Esophagus muscularis mucosa (tissue), 4 donors: ENCODE data around the gene CAPZA1. TPM values are rescaled to one million over a fixed set of nuclear protein-coding genes. Genes with fewer than 3 reads are reported as not detected.
A peak's percentile ranks its signal among the peaks of the same experiment; 100 is the strongest.

Experiments used
- DNase-seq: peaks from one replicate; pipeline ENCODE4 v3.0.0-alpha.2; 2017; ENCODE audit errors: extremely low spot score
- H3K27ac ChIP-seq, 4 donors: fragments of 200-600 bp; sonication (generic); replicated peaks in 1 of 4; 1 replicate in 3 of 4; 2 replicates in 1 of 4; pipeline ENCODE4 v1.5.1; 2016 to 2019; ENCODE audit warnings: mild to moderate bottlenecking in 1 of 4
- H3K27me3 ChIP-seq, 4 donors: fragments of 200-600 bp; sonication (generic); one replicate each; pipeline versions ENCODE4 v1.5.1 to v1.6.0; 2016 to 2019
- H3K36me3 ChIP-seq, 4 donors: fragments of 200-600 bp; sonication (generic); one replicate each; pipeline ENCODE4 v1.5.1; 2016 to 2019
- H3K4me1 ChIP-seq, 4 donors: fragments of 200-600 bp; sonication (generic); one replicate each; pipeline ENCODE4 v1.5.1; 2016 to 2019
- H3K4me3 ChIP-seq, 4 donors: fragments of 200-600 bp; sonication (generic); 1 replicate in 2 of 4; 2 replicates in 2 of 4; pipeline ENCODE4 v1.5.1; 2016 to 2019; ENCODE audit warnings: mild to moderate bottlenecking in 4 of 4, moderate library complexity in 1 of 4
- H3K9me3 ChIP-seq, 4 donors: fragments of 200-600 bp; sonication (generic); 1 replicate in 3 of 4; 2 replicates in 1 of 4; pipeline ENCODE4 v1.5.1; 2016 to 2019
- CTCF ChIP-seq, 3 experiments: fragments of 200-600 bp in 2 of 3; fragments of 450-650 bp in 1 of 3; sonication (generic) in 2 of 3; IDR thresholded peaks; one replicate each; pipeline ENCODE4 v1.5.1; 2017 to 2019; ENCODE audit warnings: antibody characterized with exemption in 3 of 3, mild to moderate bottlenecking in 2 of 3, moderate library complexity in 1 of 3
- EP300 ChIP-seq: sonication (generic); formaldehyde crosslinking; IDR thresholded peaks from one replicate; pipeline ENCODE4 v1.6.1; 2017; ENCODE audit warnings: antibody characterized with exemption
- POLR2A ChIP-seq: fragments of 450-650 bp; IDR thresholded peaks from one replicate; pipeline ENCODE4 v1.6.1; 2017; ENCODE audit warnings: antibody characterized with exemption, moderate library complexity, mild to moderate bottlenecking, low read depth
- POLR2AphosphoS5 ChIP-seq, 2 donors: sonication (generic); formaldehyde crosslinking; IDR thresholded peaks; one replicate each; pipeline ENCODE4 v1.6.1; 2017; ENCODE audit warnings: antibody characterized with exemption in 2 of 2
- WGBS: methylation state at CpG from one replicate; pipeline ENCODE4 v1.1.5; 2018; 5-methylcytosine and 5-hydroxymethylcytosine counted together
- intact Hi-C: fragments of 100-400 bp; cut with DNase I; formaldehyde crosslinking; loops from one replicate; pipeline ENCODE4 v1.15.1; 2023
- total RNA-seq, 4 donors: library from RNA; depleted of rRNA; stranded (reverse); fragments of >200 nt; gene quantifications; one replicate each; pipeline versions ENCODE4 v1.1.0 to v1.2.1, GENCODE V29; 2016

CAPZA1 gene
- total RNA-seq, 4 donors from 2014 or later = 61.9 to 77.5 (median 69.1) TPM

- no peak overlapping the region for H3K27ac ChIP-seq
- no peak overlapping the region for H3K4me3 ChIP-seq
- no peaks in the 10 kb centered on the region for H3K27me3 ChIP-seq
- WGBS = 97% methylated on average over 5 of the region's 5 CpGs
- TF ChIP-seq POLR2AphosphoS5 (IDR thresholded peaks at IDR 0.05) (no peak), POLR2A (no peak), EP300 (no peak), CTCF (IDR thresholded peaks at IDR 0.05) (no peak)
- H3K4me1 ChIP-seq = peaks cover 9 to 20% (median 12%) of the 10 kb centered on the region in 4 donors
- peaks cover 13 to 24% (median 16%) of the 10 kb centered on the region in 4 donors for H3K36me3 ChIP-seq
- intact Hi-C loops = no loop called here
- H3K9me3 ChIP-seq = no peaks in the 10 kb centered on the region
- DNase-seq = peak; percentile 72
These were observed 66.3 kb downstream of the CAPZA1 start for GRCh38 chr1:112685913-112686312.

- peaks cover 9 to 20% (median 12%) of the 10 kb centered on the region in 4 donors for H3K4me1 ChIP-seq
- intact Hi-C loops = no loop called here
- peak; percentile 77 for DNase-seq
- 68% methylated on average over 3 of the region's 3 CpGs for WGBS
- peaks cover 15 to 29% (median 20%) of the 10 kb centered on the region in 4 donors for H3K36me3 ChIP-seq
- TF ChIP-seq CTCF (IDR thresholded peaks at IDR 0.05) = no peak
- no peak for TF ChIP-seq POLR2AphosphoS5 (IDR thresholded peaks at IDR 0.05)
- no peak for TF ChIP-seq POLR2A
- TF ChIP-seq EP300 = no peak
- no peaks in the 10 kb centered on the region for H3K27me3 ChIP-seq
- no peaks in the 10 kb centered on the region for H3K9me3 ChIP-seq
- H3K4me3 ChIP-seq = no peak overlapping the region
- no peak overlapping the region for H3K27ac ChIP-seq
These were observed 66.8 kb downstream of the CAPZA1 start for GRCh38 chr1:112686417-112686816.

GRCh38 chr1:112686835-112687234 is 67.2 kb downstream of the CAPZA1 start:
- WGBS = 95% methylated on average over 4 of the region's 4 CpGs
- intact Hi-C loops = no loop called here
- Histone ChIP-seq H3K9me3 (no peaks in the 10 kb centered on the region), H3K27ac (no peak overlapping the region), H3K4me1 (peaks cover 9 to 20% (median 12%) of the 10 kb centered on the region in 4 donors), H3K36me3 (peaks cover 20 to 34% (median 24%) of the 10 kb centered on the region in 4 donors), H3K27me3 (no peaks in the 10 kb centered on the region), H3K4me3 (no peak overlapping the region)
- TF ChIP-seq POLR2A = no peak
- DNase-seq = no peak

- intact Hi-C loops = no loop called here
- no peaks in the 10 kb centered on the region for H3K27me3 ChIP-seq
These were observed 67.7 kb downstream of the CAPZA1 start for GRCh38 chr1:112687361-112687760.

More at GRCh38 chr1:112687361-112687760, 67.7 kb downstream of the CAPZA1 start:
- Histone ChIP-seq H3K27ac (peak overlapping the region in 2 of 4 donors; percentile 50 to 52), H3K4me1 (peaks cover 9 to 20% (median 12%) of the 10 kb centered on the region in 4 donors), H3K36me3 (peaks cover 21 to 39% (median 29%) of the 10 kb centered on the region in 4 donors), H3K9me3 (no peaks in the 10 kb centered on the region), H3K4me3 (no peak overlapping the region)
- WGBS = 94% methylated on average over 4 of the region's 4 CpGs
- TF ChIP-seq POLR2AphosphoS5 (IDR thresholded peaks at IDR 0.05) (no peak), CTCF (IDR thresholded peaks at IDR 0.05) (no peak)
- DNase-seq = peak; percentile 34
